GM13976 (cell line): Measurements from ENCODE around the gene CLOCK.
A peak's percentile ranks its signal among the peaks of the same experiment; 100 is the strongest.

Experiments
- DNase-seq: peaks from one replicate; pipeline ENCODE4 v3.0.0; 2012; ENCODE audit warnings: low spot score
- CTCF ChIP-seq: IDR thresholded peaks from 2 replicates; pipeline ENCODE4 v1.5.1; 2012; ENCODE audit warnings: borderline replicate concordance, mild to moderate bottlenecking; ENCODE audit not compliant: insufficient read depth; ENCODE audit errors: extremely low read depth, missing control alignments, control extremely low read depth
- in situ Hi-C: fragments of 300-500 bp; cut with MboI; formaldehyde crosslinking; loops from one replicate; pipeline ENCODE4 v1.12.0; 2022; ENCODE audit warnings: low sequenced_read_pairs, mixed read lengths, inconsistent platforms; ENCODE audit not compliant: unreplicated experiment

Gene CLOCK

GRCh38 chr4:55530167-55530566 lies 16.5 kb downstream of the CLOCK start:
- in situ Hi-C loops: no loop called here
- DNase-seq: no peak
- no peak for TF ChIP-seq CTCF

DNA sequence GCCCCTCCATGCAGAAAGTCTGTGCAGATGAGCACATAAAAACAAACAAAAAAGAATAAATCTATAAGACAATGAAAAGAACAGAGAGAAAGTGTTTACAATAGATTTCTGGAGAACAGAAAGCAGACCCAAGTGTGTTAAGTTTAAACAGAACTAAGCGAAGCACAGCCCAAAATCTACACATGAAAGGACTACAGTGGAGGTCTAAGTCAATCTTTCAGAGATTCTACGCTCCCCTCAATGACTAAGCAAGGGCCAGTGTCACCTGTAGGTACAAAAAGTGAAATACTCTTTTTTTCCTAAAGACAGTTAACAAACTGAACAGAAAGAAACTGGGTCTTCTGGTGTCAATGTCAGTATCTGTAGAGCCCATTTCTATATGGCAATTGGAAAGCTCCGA lies 18.2 kb downstream of the CLOCK start:
- in situ Hi-C loops: no loop called here
- no peak for TF ChIP-seq CTCF

GRCh38 chr4:55524844-55525571 lies 21.7 kb downstream of the CLOCK start:
- in situ Hi-C loops: no loop called here
- DNase-seq: no peak

More for the DNA sequence above, 18.2 kb downstream of the CLOCK start:
- no peak for DNase-seq

GRCh38 chr4:55518442-55518841 lies 28.3 kb downstream of the CLOCK start:
- no peak for DNase-seq
- in situ Hi-C loops: no loop called here
- TF ChIP-seq CTCF: no peak

More at GRCh38 chr4:55524844-55525571, 21.7 kb downstream of the CLOCK start:
- no peak for TF ChIP-seq CTCF

GRCh38 chr4:55517526-55518229 lies 29.0 kb downstream of the CLOCK start:
- in situ Hi-C loops: no loop called here
- DNase-seq: peak; percentile 23
- no peak for TF ChIP-seq CTCF

DNA sequence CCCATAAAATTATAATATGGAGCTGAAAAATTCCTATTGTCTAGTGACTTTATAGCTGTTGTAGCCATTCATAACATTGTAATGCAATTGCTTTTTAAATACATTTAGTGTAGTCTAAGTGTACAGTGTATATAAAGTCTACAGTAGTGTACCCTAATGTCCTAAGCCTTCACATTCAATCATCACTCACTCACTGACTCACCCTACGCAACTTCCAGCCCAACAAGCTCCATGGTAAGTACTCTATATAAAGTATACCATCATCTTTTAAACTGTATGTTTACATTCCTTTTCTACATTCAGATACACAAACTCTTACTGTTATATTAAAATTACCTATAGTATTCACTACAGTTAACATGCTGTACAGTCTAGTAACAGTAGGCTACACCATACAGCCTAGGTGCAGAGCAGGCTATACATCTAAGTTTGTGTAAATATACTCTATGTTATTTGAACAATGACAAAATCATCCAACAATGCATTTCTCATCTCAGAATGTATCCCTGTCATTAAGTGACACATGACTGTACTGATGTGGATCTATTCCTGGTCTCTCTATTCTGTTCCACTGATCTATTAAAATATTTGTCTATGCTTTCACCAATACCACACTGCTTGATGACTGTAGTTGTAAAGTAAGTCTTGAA lies 33.7 kb downstream of the CLOCK start:
- DNase-seq: no peak
- in situ Hi-C loops: no loop called here
- no peak for TF ChIP-seq CTCF
